HEK293T (cell line): ENCODE measurements around the gene GFY.

Source experiments
- ARNT ChIP-seq: fragments of 450-650 bp; IDR thresholded peaks from 2 replicates; pipeline ENCODE4 v1.6.1; 2017; ENCODE audit warnings: mild to moderate bottlenecking
- BHLHE40 ChIP-seq: fragments of 450-650 bp; IDR thresholded peaks from 2 replicates; pipeline ENCODE4 v1.6.1; 2016; ENCODE audit warnings: mild to moderate bottlenecking, moderate library complexity, borderline replicate concordance
- CTBP1 ChIP-seq: fragments of 450-650 bp; IDR thresholded peaks from 2 replicates; pipeline ENCODE4 v1.6.1; 2016; ENCODE audit warnings: borderline replicate concordance
- ELF4 ChIP-seq: fragments of 450-650 bp; IDR thresholded peaks from 2 replicates; pipeline ENCODE4 v1.6.1; 2017; ENCODE audit warnings: antibody characterized with exemption
- SP1 ChIP-seq: fragments of 450-650 bp; IDR thresholded peaks from 2 replicates; pipeline ENCODE4 v1.6.1; 2017
- SUZ12 ChIP-seq: fragments of 450-650 bp; IDR thresholded peaks from 2 replicates; pipeline ENCODE4 v1.6.1; 2016; ENCODE audit warnings: mild to moderate bottlenecking
- TARDBP ChIP-seq: fragments of 450-650 bp; IDR thresholded peaks from 2 replicates; pipeline ENCODE4 v1.6.1; 2016
- TF ChIP-seq, protein P1 (sequence below): fragments of 450-650 bp; IDR thresholded peaks from 2 replicates; pipeline ENCODE4 v1.6.1; 2016

GRCh38 chr19:49475191-49475917, 50.2 kb downstream of the GFY start:
- no peak for TF ChIP-seq BHLHE40
- TF ChIP-seq, protein P1, sequence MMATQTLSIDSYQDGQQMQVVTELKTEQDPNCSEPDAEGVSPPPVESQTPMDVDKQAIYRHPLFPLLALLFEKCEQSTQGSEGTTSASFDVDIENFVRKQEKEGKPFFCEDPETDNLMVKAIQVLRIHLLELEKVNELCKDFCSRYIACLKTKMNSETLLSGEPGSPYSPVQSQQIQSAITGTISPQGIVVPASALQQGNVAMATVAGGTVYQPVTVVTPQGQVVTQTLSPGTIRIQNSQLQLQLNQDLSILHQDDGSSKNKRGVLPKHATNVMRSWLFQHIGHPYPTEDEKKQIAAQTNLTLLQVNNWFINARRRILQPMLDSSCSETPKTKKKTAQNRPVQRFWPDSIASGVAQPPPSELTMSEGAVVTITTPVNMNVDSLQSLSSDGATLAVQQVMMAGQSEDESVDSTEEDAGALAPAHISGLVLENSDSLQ, result no peak
- no peak for TF ChIP-seq ARNT
- no peak for TF ChIP-seq CTBP1
- no peak for TF ChIP-seq ELF4
- no peak for TF ChIP-seq SP1
- TF ChIP-seq SUZ12, result no peak
- no peak for TF ChIP-seq TARDBP
